Spleen (tissue), 11 donors: ENCODE measurements around the gene NELL2. TPM values are rescaled to one million over a fixed set of nuclear protein-coding genes. Genes with fewer than 3 reads are reported as not detected.

Source experiments
- DNase-seq: peaks from one replicate; pipeline ENCODE4 v3.0.0-alpha.2; 2020
- H3K27ac ChIP-seq, 8 donors: fragments of 200-600 bp; sonication (generic) in 7 of 8; 1 replicate in 4 of 8; 2 replicates in 4 of 8; pipeline versions ENCODE4 v1.5.0 to v1.8.0; 2016 to 2021; ENCODE audit warnings: inconsistent platforms in 4 of 8, mild to moderate bottlenecking in 4 of 8, moderate library complexity in 1 of 8
- H3K27me3 ChIP-seq, 7 donors: fragments of 200-600 bp; sonication (generic) in 6 of 7; replicated peaks in 1 of 7; 1 replicate in 4 of 7; 2 replicates in 3 of 7; pipeline versions ENCODE4 v1.5.0 to v1.8.0; 2016 to 2021; ENCODE audit warnings: inconsistent platforms in 3 of 7, mild to moderate bottlenecking in 1 of 7
- H3K36me3 ChIP-seq, 6 donors: fragments of 200-600 bp; sonication (generic) in 5 of 6; 1 replicate in 4 of 6; 2 replicates in 2 of 6; pipeline versions ENCODE4 v1.5.0 to v1.8.0; 2016 to 2021; ENCODE audit warnings: inconsistent platforms in 2 of 6
- H3K4me1 ChIP-seq, 6 donors: fragments of 200-600 bp; sonication (generic) in 5 of 6; 1 replicate in 3 of 6; 2 replicates in 3 of 6; pipeline versions ENCODE4 v1.5.0 to v1.8.0; 2016 to 2021; ENCODE audit warnings: inconsistent platforms in 3 of 6
- H3K4me3 ChIP-seq, 8 donors: fragments of 200-600 bp; sonication (generic) in 7 of 8; 1 replicate in 4 of 8; 2 replicates in 4 of 8; pipeline versions ENCODE4 v1.5.0 to v1.8.0; 2016 to 2021; ENCODE audit warnings: inconsistent platforms in 4 of 8, mild to moderate bottlenecking in 4 of 8, moderate library complexity in 2 of 8
- H3K9me3 ChIP-seq, 8 donors: fragments of 200-600 bp; sonication (generic) in 7 of 8; 1 replicate in 4 of 8; 2 replicates in 4 of 8; pipeline versions ENCODE4 v1.5.0 to v1.8.0; 2016 to 2021; ENCODE audit warnings: inconsistent platforms in 4 of 8
- POLR2A ChIP-seq, 3 donors: fragments of 450-650 bp; IDR thresholded peaks; one replicate each; pipeline ENCODE4 v1.5.1; 2017; ENCODE audit warnings: antibody characterized with exemption in 3 of 3, mild to moderate bottlenecking in 1 of 3
- POLR2AphosphoS5 ChIP-seq, 3 donors: sonication (generic); formaldehyde crosslinking; IDR thresholded peaks; one replicate each; pipeline ENCODE4 v1.5.1; 2017; ENCODE audit warnings: antibody characterized with exemption in 3 of 3
- WGBS, 5 donors: extraction: QIAGEN DNeasy Blood & Tissue Kit in 3 of 5; methylation state at CpG; one replicate each; pipeline versions ENCODE4 v1.1.5 to v1.1.7; 2013 to 2018; 5-methylcytosine and 5-hydroxymethylcytosine counted together
- intact Hi-C: fragments of 100-400 bp; cut with DNase I; formaldehyde crosslinking; loops from one replicate; pipeline ENCODE4 v1.15.0; 2023; ENCODE audit warnings: low total_unique reads
- polyA plus RNA-seq, 3 donors: library from polyadenylated mRNA; stranded (reverse); fragments of 200-250 nt; gene quantifications; one replicate each; pipeline ENCODE4 v1.2.1, GENCODE V29; 2013
- total RNA-seq, 7 donors: library from RNA; depleted of rRNA in 3 of 7; stranded (reverse); fragments of >200 nt in 3 of 7; fragmentation: NEBNext Ultra II Directional in 4 of 7; extraction: Animal tissue kit (Norgen Biotek cat#: 25700) in 4 of 7; gene quantifications; one replicate each; pipeline versions ENCODE4 v1.1.0 to v1.2.1, GENCODE V29; 2016 to 2021
- TF ChIP-seq, protein P1 (sequence below), 11 experiments: fragments of 200-600 bp in 7 of 11; fragments of 450-650 bp in 4 of 11; sonication (generic) in 4 of 11; IDR thresholded peaks in 8 of 11; conservative IDR thresholded peaks in 3 of 11; 1 replicate in 7 of 11; 2 replicates in 4 of 11; pipeline versions ENCODE4 v1.4.0 to v1.8.0; 2016 to 2021; ENCODE audit warnings: antibody characterized with exemption in 11 of 11, inconsistent platforms in 4 of 11, mild to moderate bottlenecking in 1 of 11
- donor health status: healthy with polysubstance abuse.
- donor health status: DM: no; HTN: no; CAD: no; lungs with moderate emphysema.
- donor health status: DM: no; HTN: no; CAD: no.
- donor health status: Bipolar disorder and iron deficiency.
- donor health status: healthy.
- donor health status: DM: no; HTN: no; CAD: no.
- donor health status: DM: yes; HTN: yes; CAD: no.

Gene NELL2
- total and polyA plus RNA-seq, 10 donors = 1.0 to 21.8 (median 8.2) TPM

DNA sequence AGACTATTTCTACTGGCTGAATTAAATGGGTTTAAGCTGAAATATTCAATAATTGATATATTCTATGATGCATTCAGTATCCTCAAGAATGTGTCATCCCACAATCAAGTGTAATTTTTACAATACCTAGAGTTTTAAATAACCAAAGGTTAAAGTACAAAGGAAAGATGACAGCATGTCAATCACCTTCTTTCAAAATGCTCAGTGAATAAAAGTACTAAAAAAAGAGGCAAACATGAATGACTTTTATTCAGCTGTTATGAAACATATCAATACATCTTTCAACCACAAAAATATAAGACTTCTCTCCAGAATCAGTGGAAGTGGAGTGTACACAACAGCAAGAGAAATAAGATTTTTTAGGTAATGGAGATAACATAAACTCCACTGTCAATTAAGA, 72.0 kb downstream of the NELL2 start:
- H3K4me3 ChIP-seq = no peak overlapping the region

DNA sequence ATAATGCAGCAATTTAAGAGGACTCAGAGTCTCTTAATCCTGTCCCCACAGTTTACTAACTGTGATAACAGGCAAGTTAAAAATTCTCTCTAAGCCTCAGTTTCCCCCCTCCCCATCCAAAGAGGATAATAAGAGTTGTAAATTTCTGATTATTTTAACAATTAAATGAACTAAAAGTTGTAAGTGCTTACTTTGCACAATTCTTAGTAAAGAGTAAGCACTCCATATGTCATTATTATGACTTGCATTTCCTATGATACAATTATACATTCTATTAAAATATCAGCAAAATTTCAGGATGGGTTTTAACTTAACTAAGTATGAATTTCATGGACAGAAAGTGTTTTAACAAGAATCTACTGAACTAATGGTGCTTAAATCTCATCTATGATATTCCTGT, 80.1 kb downstream of the NELL2 start:
- no peak for DNase-seq
- Histone ChIP-seq H3K27me3 (no peaks in the 10 kb centered on the region), H3K4me1 (no peaks in the 10 kb centered on the region), H3K36me3 (no peaks in the 10 kb centered on the region), H3K27ac (no peak overlapping the region), H3K4me3 (no peak overlapping the region), H3K9me3 (no peaks in the 10 kb centered on the region)
- TF ChIP-seq, protein P1, sequence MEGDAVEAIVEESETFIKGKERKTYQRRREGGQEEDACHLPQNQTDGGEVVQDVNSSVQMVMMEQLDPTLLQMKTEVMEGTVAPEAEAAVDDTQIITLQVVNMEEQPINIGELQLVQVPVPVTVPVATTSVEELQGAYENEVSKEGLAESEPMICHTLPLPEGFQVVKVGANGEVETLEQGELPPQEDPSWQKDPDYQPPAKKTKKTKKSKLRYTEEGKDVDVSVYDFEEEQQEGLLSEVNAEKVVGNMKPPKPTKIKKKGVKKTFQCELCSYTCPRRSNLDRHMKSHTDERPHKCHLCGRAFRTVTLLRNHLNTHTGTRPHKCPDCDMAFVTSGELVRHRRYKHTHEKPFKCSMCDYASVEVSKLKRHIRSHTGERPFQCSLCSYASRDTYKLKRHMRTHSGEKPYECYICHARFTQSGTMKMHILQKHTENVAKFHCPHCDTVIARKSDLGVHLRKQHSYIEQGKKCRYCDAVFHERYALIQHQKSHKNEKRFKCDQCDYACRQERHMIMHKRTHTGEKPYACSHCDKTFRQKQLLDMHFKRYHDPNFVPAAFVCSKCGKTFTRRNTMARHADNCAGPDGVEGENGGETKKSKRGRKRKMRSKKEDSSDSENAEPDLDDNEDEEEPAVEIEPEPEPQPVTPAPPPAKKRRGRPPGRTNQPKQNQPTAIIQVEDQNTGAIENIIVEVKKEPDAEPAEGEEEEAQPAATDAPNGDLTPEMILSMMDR (IDR thresholded peaks at IDR 0.05 in 8 of 11, conservative IDR thresholded peaks at IDR 0.05 in 3 of 11) = no peak
- TF ChIP-seq POLR2A (IDR thresholded peaks at IDR 0.05) (no peak), POLR2AphosphoS5 (IDR thresholded peaks at IDR 0.05) (no peak)
- intact Hi-C loops = no loop called here

More for the DNA sequence above, 72.0 kb downstream of the NELL2 start:
- DNase-seq = no peak
- no peaks in the 10 kb centered on the region for H3K9me3 ChIP-seq
- no peaks in the 10 kb centered on the region for H3K4me1 ChIP-seq
- TF ChIP-seq POLR2A (IDR thresholded peaks at IDR 0.05) = no peak
- TF ChIP-seq POLR2AphosphoS5 (IDR thresholded peaks at IDR 0.05) = no peak
- TF ChIP-seq, protein P1 (IDR thresholded peaks at IDR 0.05 in 8 of 11, conservative IDR thresholded peaks at IDR 0.05 in 3 of 11) = no peak
- no peaks in the 10 kb centered on the region for H3K27me3 ChIP-seq
- intact Hi-C loops = no loop called here
- no peaks in the 10 kb centered on the region for H3K36me3 ChIP-seq
- H3K27ac ChIP-seq = no peak overlapping the region

DNA sequence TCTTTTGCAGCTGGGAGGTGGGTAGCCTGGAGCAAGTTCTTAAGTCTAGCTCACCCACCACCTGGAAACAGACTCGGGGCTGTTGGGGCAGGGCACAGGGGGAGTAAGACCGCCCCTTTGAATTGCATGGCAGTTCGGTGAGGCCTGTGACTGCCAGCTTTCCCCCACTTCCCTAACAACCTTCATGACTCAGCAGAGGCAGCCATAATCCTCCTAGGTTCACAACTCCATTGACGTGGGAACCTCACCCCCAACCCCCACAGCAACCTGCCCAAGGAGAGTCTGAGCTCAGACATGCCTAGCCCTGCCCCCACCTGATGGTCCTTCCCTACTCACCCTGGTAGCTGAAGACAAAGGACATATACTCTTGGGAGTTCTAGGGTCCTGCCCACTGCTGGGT, 87.4 kb downstream of the NELL2 start:
- TF ChIP-seq POLR2A (IDR thresholded peaks at IDR 0.05) = no peak
- TF ChIP-seq, protein P1 (IDR thresholded peaks at IDR 0.05 in 8 of 11, conservative IDR thresholded peaks at IDR 0.05 in 3 of 11) = no peak
- no peak for TF ChIP-seq POLR2AphosphoS5 (IDR thresholded peaks at IDR 0.05)
- WGBS, 5 donors = 70 to 87% (median 77%) methylated on average over 4 of the region's 4 CpGs
- no peak overlapping the region for H3K4me3 ChIP-seq
- H3K4me1 ChIP-seq = no peaks in the 10 kb centered on the region
- H3K27me3 ChIP-seq = no peaks in the 10 kb centered on the region
- H3K9me3 ChIP-seq = peaks cover 0 to 4% (median 0%) of the 10 kb centered on the region in 8 donors
- DNase-seq = no peak
- intact Hi-C loops = no loop called here
- no peaks in the 10 kb centered on the region for H3K36me3 ChIP-seq
- H3K27ac ChIP-seq = no peak overlapping the region

DNA sequence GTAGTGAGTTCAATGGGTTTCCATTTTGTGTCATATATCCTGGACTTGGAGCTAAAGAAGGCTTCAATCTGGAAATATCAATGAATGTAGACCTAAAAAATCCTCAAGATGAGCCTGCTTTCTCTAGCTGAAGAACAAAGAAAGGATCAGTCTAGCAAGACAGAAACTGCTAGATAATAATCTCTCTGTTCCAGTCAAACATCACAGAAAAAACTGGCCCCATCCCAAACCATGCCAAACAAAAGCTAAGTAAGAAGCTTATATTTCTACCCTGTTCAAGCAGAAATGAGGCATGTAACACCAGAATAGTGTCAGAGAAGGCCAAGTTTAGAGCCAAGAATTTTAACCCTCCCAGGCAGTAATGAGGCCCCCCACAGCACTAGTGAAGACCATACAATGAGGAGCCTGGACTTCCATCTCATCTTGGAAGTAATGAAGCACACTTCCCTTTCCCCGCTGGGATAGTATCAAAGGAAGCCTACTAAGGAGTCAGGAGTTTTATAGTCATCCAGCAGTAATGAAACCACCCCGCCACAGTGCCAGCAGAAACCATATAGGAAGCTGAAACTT, 95.8 kb downstream of the NELL2 start:
- TF ChIP-seq POLR2A (IDR thresholded peaks at IDR 0.05) (no peak), POLR2AphosphoS5 (IDR thresholded peaks at IDR 0.05) (no peak)
- TF ChIP-seq, protein P1 (IDR thresholded peaks at IDR 0.05 in 8 of 11, conservative IDR thresholded peaks at IDR 0.05 in 3 of 11) = no peak
- Histone ChIP-seq H3K4me1 (no peaks in the 10 kb centered on the region), H3K27ac (no peak overlapping the region), H3K27me3 (no peaks in the 10 kb centered on the region), H3K9me3 (peaks cover 0 to 6% (median 0%) of the 10 kb centered on the region in 8 donors), H3K4me3 (no peak overlapping the region), H3K36me3 (no peaks in the 10 kb centered on the region)
- intact Hi-C loops = no loop called here
- 80 to 91% (median 85%) methylated on average over 2 of the region's 2 CpGs for WGBS, 5 donors
- DNase-seq = no peak
